GM04504 (cell line): ENCODE results near the gene BPIFB1.

ENCODE experiments used
- DNase-seq: peaks from one replicate; pipeline ENCODE4 v3.0.0-alpha.2; 2012; ENCODE audit warnings: low read depth

Gene BPIFB1

GRCh38 chr20:33325350-33325749, 42.3 kb downstream of the BPIFB1 start:
- DNase-seq: no peak

- no peak for DNase-seq
These were observed 45.4 kb downstream of the BPIFB1 start for GRCh38 chr20:33328157-33329137.

DNA sequence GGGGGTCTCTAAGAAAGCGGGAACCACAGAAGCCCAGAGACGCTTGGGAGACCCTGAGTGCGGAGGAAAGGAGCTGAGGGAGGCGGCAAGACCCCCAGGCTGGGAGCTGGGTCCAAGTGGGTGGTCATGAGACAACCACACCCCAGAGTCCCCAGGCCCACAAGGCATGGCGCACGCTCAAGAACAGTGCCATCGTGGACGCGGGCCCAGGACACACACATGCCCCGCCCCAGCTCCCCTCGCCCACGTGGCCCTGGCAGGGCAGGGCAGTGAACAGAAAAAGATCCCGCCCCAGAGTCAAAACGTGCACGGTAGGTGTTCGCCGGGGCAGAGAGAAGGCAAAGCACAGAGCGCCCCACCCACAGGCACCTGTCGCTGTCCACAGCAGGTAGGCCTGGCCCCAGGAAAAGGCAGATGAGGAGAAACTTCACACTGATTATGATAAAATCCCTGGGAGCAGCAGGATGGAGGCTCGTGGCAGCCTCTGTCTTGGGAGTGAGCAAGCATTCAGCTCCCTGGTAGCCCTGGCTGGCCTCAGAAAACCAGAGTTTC, 50.0 kb downstream of the BPIFB1 start:
- no peak for DNase-seq

DNA sequence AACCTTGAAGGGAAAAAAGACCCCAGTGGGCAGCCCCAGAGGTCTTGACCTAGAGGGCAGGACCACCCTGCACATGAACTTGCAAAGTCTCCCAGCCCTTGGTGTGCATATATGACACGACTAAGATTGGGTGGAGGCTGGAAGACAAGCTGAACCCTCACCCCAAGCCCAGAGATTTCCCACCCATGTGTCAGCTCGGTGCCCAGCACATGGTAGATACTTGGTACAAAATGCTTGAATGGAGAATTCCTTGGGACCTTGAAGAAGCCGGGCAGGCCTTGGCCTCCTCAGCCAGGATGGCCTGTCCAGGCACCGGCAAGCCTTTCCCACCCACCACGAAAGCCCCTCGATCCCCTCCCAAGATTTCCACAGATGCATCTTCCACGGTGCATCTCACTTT, 50.6 kb downstream of the BPIFB1 start:
- no peak for DNase-seq

GRCh38 chr20:33334111-33334510, 51.1 kb downstream of the BPIFB1 start:
- no peak for DNase-seq

DNA sequence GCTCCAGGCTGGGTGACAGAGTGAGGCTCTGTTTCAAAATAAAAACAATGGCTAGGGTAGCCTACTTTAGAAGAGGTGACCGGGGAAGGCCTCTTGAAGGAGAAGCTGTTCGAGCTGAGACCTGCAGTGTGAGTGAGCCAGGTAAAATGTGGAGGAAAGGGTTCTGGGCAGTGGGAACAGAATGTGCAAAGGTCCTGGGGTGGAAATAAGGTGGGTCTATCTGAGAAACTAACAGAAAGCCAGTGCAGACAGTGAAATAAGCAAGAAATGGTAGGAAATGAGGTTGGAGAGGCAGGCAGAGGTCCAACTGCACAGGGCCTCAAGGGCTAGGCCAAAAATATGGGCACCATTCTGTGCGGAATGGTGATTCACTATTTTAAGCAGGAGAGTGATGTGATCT, 53.4 kb downstream of the BPIFB1 start:
- DNase-seq: no peak

- no peak for DNase-seq
These were observed 54.1 kb downstream of the BPIFB1 start for GRCh38 chr20:33337119-33337518.

DNA sequence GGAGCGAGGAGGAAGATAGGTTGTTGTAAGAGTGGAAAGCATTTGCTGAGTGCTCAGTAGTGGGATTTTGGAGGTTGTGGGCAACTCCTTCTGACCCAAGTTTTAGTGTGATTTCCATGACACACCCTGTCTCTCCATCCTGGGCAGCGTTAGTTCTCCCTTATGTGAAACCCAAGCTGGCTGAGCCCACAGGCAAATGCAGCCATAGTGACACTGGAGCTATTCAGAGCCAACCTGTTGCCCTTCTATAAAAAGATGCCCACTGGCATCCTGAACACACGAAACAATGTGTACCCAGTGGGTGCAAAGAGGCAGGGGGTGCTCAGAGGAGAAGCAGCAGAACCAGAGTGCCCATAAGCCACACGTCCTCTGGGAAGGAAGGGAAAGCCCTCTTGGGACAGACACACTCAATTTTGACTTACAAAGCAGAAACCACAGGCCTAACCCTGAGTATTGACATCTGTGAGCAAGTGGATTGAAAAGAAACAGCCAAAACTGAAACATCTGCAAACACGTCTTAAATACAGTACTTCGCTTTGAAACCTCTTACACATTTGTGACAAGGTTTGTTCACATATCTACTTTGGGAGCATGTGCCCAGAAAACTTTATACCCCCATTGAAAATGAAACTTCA, 54.6 kb downstream of the BPIFB1 start:
- no peak for DNase-seq

GRCh38 chr20:33338467-33339258, 55.6 kb downstream of the BPIFB1 start:
- DNase-seq: no peak

DNA sequence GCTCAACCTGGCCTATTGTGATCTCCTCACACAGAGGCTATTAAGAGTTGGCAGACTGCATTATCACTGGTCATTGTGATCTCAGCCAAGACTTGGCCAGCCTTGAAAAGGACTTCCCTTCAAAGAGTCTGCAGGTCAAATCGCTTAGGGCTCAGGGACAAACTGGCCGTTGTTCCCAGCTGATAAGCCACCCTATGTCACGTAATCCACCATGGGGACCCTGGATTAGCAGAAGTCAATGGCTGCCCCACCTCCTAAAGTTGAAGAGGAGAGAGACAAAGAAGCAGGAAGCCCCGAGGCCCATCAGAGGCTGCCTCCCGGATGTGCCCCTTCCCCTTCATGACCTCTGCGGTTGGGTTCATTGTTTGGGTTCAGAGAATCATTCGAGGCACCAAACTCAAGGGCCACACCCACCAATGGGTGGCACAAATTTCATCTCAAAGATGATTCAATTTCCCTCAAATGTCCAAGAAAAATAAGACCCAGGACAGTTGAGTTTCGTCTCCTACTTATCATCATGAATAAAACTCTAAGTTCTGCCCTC, 56.6 kb downstream of the BPIFB1 start:
- DNase-seq: no peak

- no peak for DNase-seq
These were observed 60.5 kb downstream of the BPIFB1 start for GRCh38 chr20:33343521-33343920.

- DNase-seq: no peak
These were observed 62.3 kb downstream of the BPIFB1 start for GRCh38 chr20:33345342-33345741.

DNA sequence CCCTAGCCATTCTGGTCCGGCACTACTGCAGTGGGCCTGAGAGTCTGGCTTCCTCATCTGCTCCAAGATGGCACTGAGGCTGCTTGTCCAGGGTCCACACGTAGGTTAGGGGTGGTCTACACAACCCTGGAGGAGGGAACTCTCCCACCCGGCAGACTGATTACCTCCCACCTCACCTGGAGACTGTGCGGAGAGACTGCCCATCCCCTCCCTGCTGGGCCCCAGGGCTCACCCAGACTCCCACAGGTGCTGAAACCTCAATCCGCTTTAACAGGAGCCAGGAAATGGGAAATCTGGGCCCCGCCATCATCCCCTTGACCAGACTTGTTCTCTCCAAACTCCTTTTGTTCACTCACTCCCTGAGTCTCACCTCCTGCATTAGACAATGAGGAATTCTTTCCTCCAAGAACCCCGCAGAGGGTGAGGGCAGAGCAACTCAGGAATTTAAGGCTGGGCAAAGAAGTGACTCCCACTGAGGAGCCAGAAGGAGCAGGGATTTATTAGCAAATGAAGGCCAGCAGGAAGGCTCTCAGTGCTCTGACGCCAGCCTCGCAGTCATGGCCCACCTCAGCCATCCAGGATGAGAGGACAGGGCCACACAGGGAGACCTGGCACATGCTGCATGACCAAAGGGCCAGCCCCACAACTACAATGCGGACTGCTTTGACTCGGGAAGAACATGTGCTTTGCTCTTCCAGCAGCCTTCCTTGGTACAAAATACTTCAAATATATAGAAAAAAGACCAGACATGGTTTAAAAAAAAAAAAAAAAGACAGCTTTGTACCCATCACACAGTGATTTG, 65.3 kb downstream of the BPIFB1 start:
- no peak for DNase-seq

GRCh38 chr20:33349493-33349892, 66.5 kb downstream of the BPIFB1 start:
- no peak for DNase-seq

GRCh38 chr20:33351696-33352095, 68.7 kb downstream of the BPIFB1 start:
- no peak for DNase-seq

GRCh38 chr20:33352258-33353012, 69.4 kb downstream of the BPIFB1 start:
- DNase-seq: no peak

DNA sequence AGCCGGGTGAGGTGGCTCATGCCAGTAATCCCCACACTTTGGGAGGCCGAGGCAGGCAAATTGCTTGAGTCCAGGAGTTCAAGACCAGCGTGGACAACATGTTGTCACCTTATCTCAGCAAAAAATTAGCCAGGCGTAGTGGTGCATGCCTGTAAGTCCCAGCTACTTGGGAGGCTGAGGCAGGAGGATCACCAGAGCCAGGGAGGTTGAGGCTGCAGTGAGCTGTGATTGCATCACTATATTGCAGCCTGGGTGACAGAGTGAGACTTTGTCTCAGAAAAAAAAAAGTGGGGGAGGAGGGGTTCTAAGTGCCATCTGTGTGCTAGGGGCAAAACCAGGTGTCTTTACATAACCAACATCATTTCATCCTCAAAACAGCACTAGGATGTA, 70.0 kb downstream of the BPIFB1 start:
- DNase-seq: no peak
